Fibroblast of skin of left quadriceps (primary cell): ENCODE results near the gene PCSK6.

Experiments used
- DNase-seq, 2 experiments: peaks; one replicate each; pipeline ENCODE4 v3.0.0-alpha.2; 2013; ENCODE audit warnings: low read depth in 2 of 2

PCSK6 gene

GRCh38 chr15:101447168-101447533, 42.4 kb downstream of the PCSK6 start:
- DNase-seq, result no peak

DNA sequence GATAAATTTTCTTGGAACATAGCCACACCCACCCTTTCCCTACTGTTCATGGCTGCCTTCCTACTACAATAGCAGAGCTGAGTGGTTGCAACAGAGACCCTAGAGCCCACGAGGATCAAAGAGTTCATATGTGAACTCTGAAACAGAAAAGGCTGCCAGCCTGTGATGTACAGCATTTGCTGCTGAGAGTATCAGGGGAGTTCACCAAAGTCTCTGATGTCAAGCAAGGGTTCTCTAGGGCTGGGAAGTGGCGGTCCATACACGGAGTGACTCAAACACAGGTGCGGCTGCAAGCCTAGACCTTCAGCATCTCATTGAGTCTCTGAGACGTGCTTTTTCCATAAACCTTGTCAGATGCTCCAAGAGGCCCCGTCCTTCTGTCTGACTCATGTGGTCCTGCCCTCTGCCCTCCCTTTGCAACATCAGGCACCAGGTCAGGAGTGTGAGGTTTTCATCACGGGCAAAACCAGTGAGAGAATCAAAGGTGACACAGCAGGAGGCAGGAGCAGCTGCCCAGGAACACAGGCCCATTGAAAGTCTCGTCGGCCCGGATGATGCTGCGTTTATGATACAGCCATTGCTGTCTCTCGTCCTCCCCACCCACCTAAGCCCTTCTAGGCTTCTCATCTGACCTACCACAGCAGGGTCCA, 42.9 kb downstream of the PCSK6 start:
- DNase-seq, result no peak

GRCh38 chr15:101445562-101446517, 43.7 kb downstream of the PCSK6 start:
- DNase-seq, result peak in 1 of 2 experiments; percentile 29

GRCh38 chr15:101444807-101445508, 44.5 kb downstream of the PCSK6 start:
- no peak for DNase-seq

- no peak for DNase-seq
Measured at GRCh38 chr15:101444015-101444414, 45.5 kb downstream of the PCSK6 start.

DNA sequence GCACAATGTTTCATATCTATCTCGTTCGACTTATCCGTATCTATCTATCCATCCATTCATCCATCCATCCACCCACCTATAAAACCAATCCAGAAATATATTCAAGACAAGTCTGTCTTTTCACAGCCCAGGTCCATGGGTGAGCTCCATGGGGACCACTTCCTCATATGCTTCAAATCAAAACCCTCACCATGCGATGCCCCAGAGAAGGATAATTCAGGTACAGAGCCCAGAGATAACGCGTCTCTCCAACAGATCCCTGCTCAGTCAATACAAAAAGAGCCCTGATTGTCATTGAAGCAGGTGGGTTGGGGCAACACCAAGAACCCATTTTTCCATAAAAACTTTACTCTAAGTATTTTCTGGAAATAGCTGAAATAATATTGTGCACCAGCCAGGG, 47.2 kb downstream of the PCSK6 start:
- DNase-seq, result no peak

- DNase-seq, result no peak
Measured at GRCh38 chr15:101441696-101442095, 47.8 kb downstream of the PCSK6 start.

DNA sequence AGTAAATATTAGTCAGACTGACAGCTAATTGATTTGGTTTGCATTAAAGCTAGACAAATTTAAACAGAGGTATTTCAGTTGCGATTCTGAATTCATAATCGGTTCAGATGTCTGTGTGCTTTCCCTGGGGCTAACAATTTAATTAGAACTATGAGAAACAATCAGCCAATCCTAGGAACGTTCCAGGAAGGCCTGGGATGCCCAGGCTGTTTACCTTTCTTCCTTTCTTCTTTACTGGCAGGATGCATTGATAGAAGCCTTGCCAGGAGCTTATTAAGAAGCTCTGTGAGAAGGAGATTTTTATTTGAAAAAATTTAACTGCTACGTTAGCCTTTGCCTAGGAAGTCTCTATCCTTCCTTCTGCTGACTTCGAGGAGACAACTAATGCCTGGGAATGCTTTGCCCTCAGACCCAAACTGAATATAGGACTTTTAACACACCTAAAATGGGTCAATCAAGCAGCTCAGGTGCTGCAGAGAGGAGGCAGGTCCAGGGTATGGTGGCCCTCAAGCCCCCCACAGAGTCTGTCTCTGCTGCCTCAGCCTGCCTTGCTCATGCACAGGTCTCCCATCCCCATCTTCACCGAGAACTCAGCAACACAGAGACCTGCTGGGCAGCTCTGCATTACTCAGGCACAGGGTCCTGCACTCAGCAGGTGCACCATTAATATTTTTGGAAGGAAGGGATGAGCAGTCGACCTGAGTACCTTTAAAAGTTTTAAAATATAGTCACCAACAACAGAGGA, 48.5 kb downstream of the PCSK6 start:
- DNase-seq, result no peak

GRCh38 chr15:101439920-101440319, 49.6 kb downstream of the PCSK6 start:
- DNase-seq, result peak; percentile 73

DNA sequence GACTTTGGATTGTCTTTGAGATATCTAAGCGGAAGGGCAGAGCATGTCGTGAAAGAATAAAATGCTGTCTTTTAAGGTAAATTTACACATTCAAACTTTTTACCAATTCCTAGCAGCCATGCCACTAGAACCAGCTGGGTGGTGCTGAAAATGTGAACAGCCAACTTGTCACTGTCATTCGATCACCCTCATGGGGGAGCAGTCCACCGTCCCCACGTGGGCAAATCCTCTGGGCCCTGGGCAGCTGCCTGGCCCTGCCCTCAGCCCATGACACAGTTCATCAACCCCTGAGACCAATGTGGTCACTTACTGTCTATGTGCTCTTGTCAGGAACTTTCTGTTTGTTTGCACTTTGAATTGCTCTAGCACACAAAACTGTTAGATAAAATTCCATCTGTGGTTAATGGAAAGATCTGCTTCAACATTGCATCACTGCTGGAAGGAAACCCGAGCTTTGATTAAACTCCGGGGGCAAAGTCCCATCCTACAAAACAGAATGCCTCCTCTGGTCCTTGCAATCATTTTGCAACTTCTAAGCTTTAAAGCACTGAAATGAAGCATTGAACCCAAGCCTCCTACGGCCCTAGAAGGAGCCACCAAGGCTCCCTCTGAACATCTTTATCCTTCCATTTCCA, 50.1 kb downstream of the PCSK6 start:
- DNase-seq, result no peak

GRCh38 chr15:101438482-101439284, 50.8 kb downstream of the PCSK6 start:
- no peak for DNase-seq

GRCh38 chr15:101437618-101438481, 51.7 kb downstream of the PCSK6 start:
- DNase-seq, result no peak

DNA sequence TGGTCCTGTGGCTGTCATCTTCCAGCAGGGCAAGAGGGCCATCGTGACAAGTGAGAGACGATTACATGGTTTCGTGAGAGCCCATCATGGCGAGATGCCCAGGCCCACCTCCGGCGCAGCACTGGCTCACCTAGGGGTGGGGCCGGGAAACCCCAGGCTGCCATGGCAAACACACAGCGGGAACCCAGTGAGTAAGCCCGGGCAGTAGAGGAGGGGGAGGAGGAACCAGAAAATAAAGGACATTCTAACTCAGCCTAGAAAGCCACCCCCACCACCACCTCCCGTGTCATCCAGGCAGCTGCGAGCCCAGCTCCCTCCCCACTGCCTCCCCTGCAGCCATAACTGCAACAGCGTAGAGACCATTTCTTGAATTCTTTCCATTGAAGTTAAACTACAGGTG, 52.3 kb downstream of the PCSK6 start:
- DNase-seq, result no peak

DNA sequence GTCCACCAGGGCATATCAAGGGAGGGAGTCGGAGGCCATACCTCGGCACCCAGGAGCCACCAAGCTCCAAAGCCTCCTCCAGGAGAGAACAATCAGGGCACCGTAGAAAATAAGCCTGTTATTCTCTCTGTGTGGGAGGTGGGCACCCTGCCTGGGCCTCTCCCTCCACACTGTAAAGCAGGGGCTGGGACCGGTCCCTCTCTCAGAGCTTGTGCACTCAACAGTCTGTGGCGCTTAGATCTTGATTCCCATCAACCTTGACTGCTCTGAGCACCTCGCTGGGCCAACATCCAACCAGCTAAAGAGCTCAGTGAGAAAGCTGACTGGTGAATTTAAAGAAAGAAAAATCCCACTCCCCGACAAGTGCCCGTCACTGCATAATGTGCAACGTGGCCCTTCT, 53.0 kb downstream of the PCSK6 start:
- DNase-seq, result no peak

DNA sequence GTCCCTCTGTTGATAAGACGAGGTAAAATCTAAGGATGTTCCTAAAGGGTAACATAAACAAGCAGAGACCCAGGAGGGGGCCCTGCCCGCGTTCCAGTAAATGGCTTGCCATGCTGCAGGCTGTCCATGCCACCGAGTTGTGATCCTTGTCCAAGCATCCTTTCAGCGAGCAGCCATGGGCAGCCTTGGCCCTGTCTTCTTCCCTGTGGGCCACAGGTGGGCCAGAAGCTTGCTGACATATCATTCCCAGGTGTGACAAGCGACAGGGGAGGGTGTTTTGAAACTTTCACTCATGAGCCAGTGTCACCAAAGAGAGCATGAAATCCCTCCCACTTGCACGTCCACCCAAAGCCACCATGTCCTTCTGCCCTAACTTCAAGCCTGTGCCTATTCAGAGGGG, 53.7 kb downstream of the PCSK6 start:
- DNase-seq, result no peak

DNA sequence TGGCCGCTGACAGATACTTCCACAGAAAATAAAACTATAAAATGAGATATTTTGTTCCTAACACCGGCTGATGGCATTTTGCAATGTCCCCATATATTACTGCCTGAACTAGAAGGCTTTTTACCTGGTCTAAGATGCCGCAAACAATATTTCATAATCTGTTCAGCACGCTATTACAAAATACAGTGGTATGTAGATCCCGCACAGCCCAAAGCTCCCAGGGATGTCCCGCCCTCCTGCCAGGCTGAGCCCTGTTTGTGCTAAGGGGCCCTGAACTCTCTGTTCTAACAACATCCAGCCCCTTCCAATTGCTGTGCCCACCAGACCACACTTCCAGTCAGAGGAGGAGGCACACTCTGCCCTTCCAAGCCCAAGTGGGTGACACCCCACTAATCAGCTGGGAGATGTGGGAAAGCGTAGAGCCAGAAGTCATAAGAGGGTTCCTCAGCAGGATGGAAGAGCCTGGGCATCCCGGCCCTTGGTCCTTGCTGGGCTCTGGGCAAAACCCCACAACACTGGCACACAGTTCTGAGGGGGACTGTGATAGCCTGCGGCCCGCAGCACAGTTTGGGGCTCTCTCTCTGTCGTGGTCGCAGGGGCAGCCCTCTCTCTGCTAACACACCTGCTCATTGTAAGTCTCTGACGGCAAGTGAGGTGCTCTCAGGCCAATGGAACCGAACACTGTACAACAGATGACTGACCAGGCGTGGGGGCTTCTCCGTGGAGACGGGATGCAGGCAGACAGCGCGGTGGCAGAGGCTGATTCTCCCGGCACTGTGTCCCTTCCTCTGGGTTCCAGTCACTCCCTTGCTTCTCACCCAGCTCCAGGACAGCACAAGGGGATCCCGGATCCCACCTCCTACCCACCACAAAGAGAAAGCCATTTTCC, 55.2 kb downstream of the PCSK6 start:
- DNase-seq, result no peak

GRCh38 chr15:101433396-101433795, 56.1 kb downstream of the PCSK6 start:
- no peak for DNase-seq

DNA sequence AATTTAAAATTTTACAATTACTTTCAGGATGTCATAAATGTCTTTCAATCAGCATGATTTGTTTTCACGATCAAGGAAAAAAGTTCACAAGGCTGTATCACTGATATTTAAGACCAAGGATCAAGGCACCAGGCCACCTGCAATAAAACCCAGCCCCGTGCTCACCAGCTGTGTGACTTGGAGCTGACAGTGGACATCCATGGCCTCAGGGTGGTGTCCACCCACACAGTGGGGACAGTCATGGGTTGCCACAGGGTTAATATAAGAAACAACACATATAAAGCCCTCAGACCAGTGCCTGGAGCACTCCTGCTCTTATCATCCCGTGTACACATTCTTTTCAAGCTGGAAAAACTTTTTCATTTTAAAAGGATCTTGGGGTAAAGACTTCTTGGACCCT, 56.5 kb downstream of the PCSK6 start:
- DNase-seq, result no peak

DNA sequence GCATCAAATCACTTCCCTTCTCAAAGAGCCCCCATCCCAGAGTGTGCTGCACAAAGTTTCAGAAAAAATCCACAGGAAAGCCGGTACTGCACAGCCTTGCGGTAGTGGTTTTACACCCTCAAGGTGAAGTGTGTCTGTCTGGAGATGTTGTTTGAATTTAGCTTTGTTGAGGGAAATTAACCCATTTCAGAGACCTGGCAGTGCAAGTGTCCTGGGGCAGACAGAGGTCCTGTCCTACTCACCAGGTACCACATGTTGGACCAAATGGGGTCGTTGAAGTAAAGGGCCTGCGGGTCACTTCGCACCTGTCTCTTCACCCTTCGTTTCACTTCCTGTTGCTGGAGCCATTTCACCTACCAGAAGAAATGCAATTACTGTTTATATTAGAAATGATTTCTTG, 57.8 kb downstream of the PCSK6 start:
- DNase-seq, result no peak
